ENCODE results near the gene TTC6.

GRCh38 chr14:37599507-37600368 lies 4.3 kb downstream of the TTC6 start:
- no peak for TF ChIP-seq CTCF (IDR thresholded peaks at IDR 0.05; ENCODE audit: low read depth, low read length, missing input control)
- no peak for TF ChIP-seq GABPA (IDR thresholded peaks at IDR 0.05 in 1 of 2, conservative IDR thresholded peaks at IDR 0.05 in 1 of 2)
- TF ChIP-seq RAD21 (IDR thresholded peaks at IDR 0.05) = no peak
- TF ChIP-seq JUND (IDR thresholded peaks at IDR 0.05) = no peak
- no peak for TF ChIP-seq MAX (IDR thresholded peaks at IDR 0.05)
- TF ChIP-seq REST (IDR thresholded peaks at IDR 0.05) = no peak

All from liver (tissue), 3 donors.